Mesendoderm (in vitro differentiated cells): ENCODE results near the gene GAB2.

Source experiments
- DNase-seq: peaks from one replicate; pipeline ENCODE4 v3.0.0; 2013
- H2AK5ac ChIP-seq: 2 replicates; pipeline ENCODE4 v1.6.1; 2013; ENCODE audit warnings: low read length, inconsistent platforms
- H2BK120ac ChIP-seq: 2 replicates; pipeline ENCODE4 v1.6.1; 2013; ENCODE audit warnings: low read depth, mild to moderate bottlenecking, low read length, moderate library complexity, mixed read lengths
- H2BK15ac ChIP-seq: replicated peaks from 2 replicates; pipeline ENCODE4 v1.6.1; 2013; ENCODE audit warnings: low read depth, mild to moderate bottlenecking, moderate library complexity
- H2BK5ac ChIP-seq: 2 replicates; pipeline ENCODE4 v1.6.1; 2013; ENCODE audit warnings: low read length, inconsistent platforms
- H3K18ac ChIP-seq: 2 replicates; pipeline ENCODE4 v1.6.1; 2013; ENCODE audit warnings: mild to moderate bottlenecking, low read length, mixed read lengths
- H3K23ac ChIP-seq: one replicate; pipeline ENCODE4 v1.6.1; 2013; ENCODE audit warnings: low read length
- H3K27ac ChIP-seq: 2 replicates; pipeline ENCODE4 v1.5.1; 2013; ENCODE audit warnings: low read depth, mild to moderate bottlenecking, inconsistent platforms, low read length, moderate library complexity
- H3K27me3 ChIP-seq: 2 replicates; pipeline ENCODE4 v1.6.1; 2013; ENCODE audit warnings: low read length, control low read depth, mild to moderate bottlenecking, inconsistent platforms; ENCODE audit not compliant: insufficient read depth, poor library complexity
- H3K36me3 ChIP-seq: 2 replicates; pipeline ENCODE4 v1.6.1; 2013; ENCODE audit warnings: low read length, inconsistent platforms; ENCODE audit not compliant: control insufficient read depth, insufficient read depth
- H3K4ac ChIP-seq: one replicate; pipeline ENCODE4 v1.6.1; 2013; ENCODE audit warnings: low read depth, mild to moderate bottlenecking, low read length, moderate library complexity
- H3K4me1 ChIP-seq: 2 replicates; pipeline ENCODE4 v1.6.1; 2013; ENCODE audit warnings: low read depth, low read length, inconsistent platforms; ENCODE audit not compliant: control insufficient read depth
- H3K4me2 ChIP-seq: 2 replicates; pipeline ENCODE4 v1.6.1; 2013; ENCODE audit warnings: low read length
- H3K4me3 ChIP-seq: 2 replicates; pipeline ENCODE4 v1.5.1; 2013; ENCODE audit warnings: mild to moderate bottlenecking, low read length
- H3K56ac ChIP-seq: one replicate; pipeline ENCODE4 v1.6.1; 2013; ENCODE audit warnings: low read length
- H3K79me1 ChIP-seq: 2 replicates; pipeline ENCODE4 v1.6.1; 2013; ENCODE audit warnings: low read length, inconsistent platforms
- H3K79me2 ChIP-seq: 2 replicates; pipeline ENCODE4 v1.6.1; 2013; ENCODE audit warnings: mild to moderate bottlenecking, low read length; ENCODE audit not compliant: control insufficient read depth, insufficient read depth
- H3K9ac ChIP-seq: 2 replicates; pipeline ENCODE4 v1.6.1; 2013; ENCODE audit warnings: low read length, inconsistent platforms
- H4K5ac ChIP-seq: one replicate; pipeline ENCODE4 v1.6.1; 2013; ENCODE audit warnings: low read length
- H4K8ac ChIP-seq: one replicate; pipeline ENCODE4 v1.6.1; 2013; ENCODE audit warnings: low read depth, mild to moderate bottlenecking, control low read depth, low read length, moderate library complexity
- WGBS: extraction: QIAGEN DNeasy Blood & Tissue Kit; methylation state at CpG from one replicate; pipeline ENCODE4 v1.1.7; 2013; ENCODE audit warnings: low lambda C conversion rate, missing lambda C conversion rate; ENCODE audit not compliant: insufficient coverage; ENCODE audit errors: extremely low coverage; 5-methylcytosine and 5-hydroxymethylcytosine counted together

Gene GAB2

GRCh38 chr11:78268591-78269410 lies 148.8 kb downstream of the GAB2 start:
- H2BK5ac ChIP-seq = no peak overlapping the region
- no peak overlapping the region for H2AK5ac ChIP-seq
- no peak overlapping the region for H3K4me2 ChIP-seq
- H2BK120ac ChIP-seq = no peak overlapping the region
- H3K79me2 ChIP-seq = no peaks in the 10 kb centered on the region
- no peaks in the 10 kb centered on the region for H3K36me3 ChIP-seq
- no peak overlapping the region for H3K4me3 ChIP-seq
- no peak overlapping the region for H3K27ac ChIP-seq
- WGBS = no CpG with 5 or more reads among the region's 7 CpGs
- no peak overlapping the region for H3K9ac ChIP-seq
- DNase-seq = no peak
- H4K5ac ChIP-seq = no peak overlapping the region
- no peak overlapping the region for H3K4ac ChIP-seq
- H3K23ac ChIP-seq = no peak overlapping the region
- H3K79me1 ChIP-seq = no peaks in the 10 kb centered on the region
- no peaks in the 10 kb centered on the region for H3K4me1 ChIP-seq
- H3K56ac ChIP-seq = no peak overlapping the region
- H4K8ac ChIP-seq = no peak overlapping the region
- no peak overlapping the region for H2BK15ac ChIP-seq
- no peak overlapping the region for H3K18ac ChIP-seq
- H3K27me3 ChIP-seq = no peaks in the 10 kb centered on the region

GRCh38 chr11:78266451-78266850 lies 151.2 kb downstream of the GAB2 start:
- no CpG with 5 or more reads among the region's 3 CpGs for WGBS
- Histone ChIP-seq H2BK15ac (no peak overlapping the region), H3K27ac (no peak overlapping the region), H3K4me3 (no peak overlapping the region), H3K18ac (no peak overlapping the region), H4K5ac (no peak overlapping the region), H3K79me1 (no peaks in the 10 kb centered on the region), H2AK5ac (no peak overlapping the region), H3K27me3 (no peaks in the 10 kb centered on the region), H3K9ac (no peak overlapping the region), H3K36me3 (no peaks in the 10 kb centered on the region), H3K79me2 (no peaks in the 10 kb centered on the region), H2BK120ac (no peak overlapping the region), H4K8ac (no peak overlapping the region), H3K4me2 (no peak overlapping the region), H3K23ac (no peak overlapping the region), H2BK5ac (no peak overlapping the region), H3K4ac (no peak overlapping the region), H3K56ac (no peak overlapping the region), H3K4me1 (peaks cover 10% of the 10 kb centered on the region)
- no peak for DNase-seq

- no peak overlapping the region for H3K9ac ChIP-seq
- peaks cover 15% of the 10 kb centered on the region for H3K4me1 ChIP-seq
- no peak overlapping the region for H2BK5ac ChIP-seq
- H4K5ac ChIP-seq = no peak overlapping the region
- no CpG with 5 or more reads among the region's 3 CpGs for WGBS
- no peaks in the 10 kb centered on the region for H3K27me3 ChIP-seq
- no peak overlapping the region for H3K23ac ChIP-seq
- H2AK5ac ChIP-seq = no peak overlapping the region
- no peak for DNase-seq
- no peak overlapping the region for H3K27ac ChIP-seq
- no peak overlapping the region for H2BK120ac ChIP-seq
- H3K79me2 ChIP-seq = no peaks in the 10 kb centered on the region
- no peak overlapping the region for H3K4ac ChIP-seq
- no peak overlapping the region for H4K8ac ChIP-seq
- H3K36me3 ChIP-seq = no peaks in the 10 kb centered on the region
- H3K79me1 ChIP-seq = no peaks in the 10 kb centered on the region
- H3K4me3 ChIP-seq = no peak overlapping the region
- no peak overlapping the region for H3K56ac ChIP-seq
- H3K18ac ChIP-seq = no peak overlapping the region
- H3K4me2 ChIP-seq = no peak overlapping the region
- no peak overlapping the region for H2BK15ac ChIP-seq
These were observed 152.3 kb downstream of the GAB2 start for GRCh38 chr11:78265326-78265725.

- Histone ChIP-seq H2BK120ac (no peak overlapping the region), H3K9ac (no peak overlapping the region), H3K4ac (peak overlapping the region; percentile 87), H3K4me1 (peaks cover 16% of the 10 kb centered on the region), H3K79me1 (no peaks in the 10 kb centered on the region), H3K4me3 (no peak overlapping the region), H2BK5ac (no peak overlapping the region), H3K79me2 (no peaks in the 10 kb centered on the region), H4K8ac (no peak overlapping the region), H3K18ac (peak overlapping the region; percentile 4), H3K56ac (peak overlapping the region; percentile 27), H3K4me2 (no peak overlapping the region), H2BK15ac (no peak overlapping the region), H3K27ac (no peak overlapping the region), H3K27me3 (no peaks in the 10 kb centered on the region), H3K23ac (no peak overlapping the region), H4K5ac (no peak overlapping the region), H2AK5ac (no peak overlapping the region), H3K36me3 (no peaks in the 10 kb centered on the region)
- DNase-seq = no peak
These were observed 154.9 kb downstream of the GAB2 start for GRCh38 chr11:78262691-78263090.

- Histone ChIP-seq H2BK120ac (no peak overlapping the region), H2AK5ac (peak overlapping the region; percentile 29), H4K8ac (no peak overlapping the region), H4K5ac (no peak overlapping the region), H2BK5ac (peak overlapping the region; percentile 17), H3K23ac (no peak overlapping the region), H3K9ac (peak overlapping the region; percentile 6), H3K27ac (no peak overlapping the region), H3K4me2 (no peak overlapping the region), H3K36me3 (no peaks in the 10 kb centered on the region), H3K79me1 (no peaks in the 10 kb centered on the region), H3K79me2 (no peaks in the 10 kb centered on the region), H3K4me3 (no peak overlapping the region), H2BK15ac (no peak overlapping the region), H3K27me3 (no peaks in the 10 kb centered on the region), H3K4me1 (peaks cover 16% of the 10 kb centered on the region), H3K56ac (peak overlapping the region; percentile 27), H3K18ac (peak overlapping the region; percentile 4), H3K4ac (peak overlapping the region; percentile 87)
- no peak for DNase-seq
- WGBS = no CpG with 5 or more reads among the region's 5 CpGs
These were observed 155.4 kb downstream of the GAB2 start for GRCh38 chr11:78262238-78262637.

- Histone ChIP-seq H2BK120ac (peak overlapping the region; percentile 35), H2AK5ac (no peak overlapping the region), H3K4me3 (no peak overlapping the region), H3K9ac (no peak overlapping the region), H4K8ac (no peak overlapping the region), H3K4ac (no peak overlapping the region), H3K36me3 (no peaks in the 10 kb centered on the region), H3K56ac (no peak overlapping the region), H3K27me3 (no peaks in the 10 kb centered on the region), H3K4me2 (no peak overlapping the region), H3K18ac (peak overlapping the region; percentile 13), H2BK5ac (peak overlapping the region; percentile 61), H3K23ac (no peak overlapping the region), H3K79me2 (no peaks in the 10 kb centered on the region), H2BK15ac (no peak overlapping the region), H4K5ac (no peak overlapping the region), H3K79me1 (no peaks in the 10 kb centered on the region), H3K27ac (no peak overlapping the region), H3K4me1 (peaks cover 18% of the 10 kb centered on the region)
- no CpG with 5 or more reads among the region's 4 CpGs for WGBS
- peak; percentile 70 for DNase-seq
These were observed 155.8 kb downstream of the GAB2 start for GRCh38 chr11:78261828-78262227.
